ENCODE data around the gene SLC50A1. TPM values are rescaled to one million over a fixed set of nuclear protein-coding genes. Genes with fewer than 3 reads are reported as not detected.
A peak's percentile ranks its signal among the peaks of the same experiment; 100 is the strongest.

The SLC50A1 gene, protein sequence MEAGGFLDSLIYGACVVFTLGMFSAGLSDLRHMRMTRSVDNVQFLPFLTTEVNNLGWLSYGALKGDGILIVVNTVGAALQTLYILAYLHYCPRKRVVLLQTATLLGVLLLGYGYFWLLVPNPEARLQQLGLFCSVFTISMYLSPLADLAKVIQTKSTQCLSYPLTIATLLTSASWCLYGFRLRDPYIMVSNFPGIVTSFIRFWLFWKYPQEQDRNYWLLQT
- polyA plus RNA-seq (2011; rRNA removed) (39.3 and 39.4 TPM in 2 replicates), polyA plus RNA-seq (2017; fragmentation: RNase III; extraction: RNeasy Plus Mini Kit Qiagen cat#74134 plus additional on column Dnase treatment) (28.2 to 30.7 TPM (median 28.9 TPM) in 3 replicates), polyA minus RNA-seq (2011; rRNA and poly(A)+ RNA removed) (31.7 and 33.7 TPM in 2 replicates)
- polyA plus RNA-seq (2012; cell fraction: cytosol; rRNA removed) = 21.3 and 27.6 TPM in 2 replicates
- polyA plus RNA-seq (2012; cell fraction: nucleus; rRNA removed) = 11.9 and 13.7 TPM in 2 replicates

DNA sequence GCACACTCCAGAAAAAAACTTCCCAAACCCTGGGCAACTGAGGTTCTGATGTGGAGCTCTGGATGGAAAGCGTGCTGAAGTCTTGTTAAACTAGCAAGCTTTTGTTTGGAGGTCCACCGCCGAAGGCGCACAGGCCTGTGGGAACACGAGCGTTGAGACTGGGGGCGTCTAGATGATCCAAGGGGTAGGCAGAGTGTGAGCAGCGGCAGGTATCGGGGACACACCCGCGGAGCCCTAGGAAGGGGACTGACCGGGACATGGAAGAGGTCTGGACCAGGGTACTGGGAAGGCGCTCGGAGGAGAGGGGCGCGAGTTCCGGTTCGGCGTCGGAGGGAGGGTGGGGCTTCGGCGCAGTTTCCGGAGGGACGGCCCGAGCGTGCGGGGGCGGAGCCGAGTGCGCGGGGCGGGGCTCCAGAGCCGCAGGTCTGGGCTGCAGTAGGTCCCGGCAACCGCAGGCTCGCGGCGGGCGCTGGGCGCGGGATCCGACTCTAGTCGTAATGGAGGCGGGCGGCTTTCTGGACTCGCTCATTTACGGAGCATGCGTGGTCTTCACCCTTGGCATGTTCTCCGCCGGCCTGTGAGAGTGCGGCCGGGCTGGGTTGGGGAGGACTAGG lies at the start of gene SLC50A1:
SLC50A1 (plus strand) TSS at position 438 of the 614 bp plus-strand sequence; CDS start at position 498, 60 bp downstream.
- peaks cover 34% of the 10 kb centered on the region for H3K4me1 ChIP-seq
- CTCF ChIA-PET = interaction anchor here (0.8 to 19.7 kb wide), 11 partner anchors 8 to 91 kb away, joined by 3 to 309 read pairs (median 4); partner anchors contain the start of gene KRTCAP2
- POLR2A ChIA-PET = interaction anchor here (0.6 to 1.3 kb wide), 6 partner anchors 8 to 161 kb away, joined by 3 to 8 read pairs (median 4); partner anchors contain the start of genes CKS1B and KRTCAP2
- H3K4me3 ChIP-seq = peak within 1 kb of the TSS; percentile 60
- H3K9me3 ChIP-seq = no peaks in the 10 kb centered on the region
- DNase-seq (ENCODE audit: low read depth in 1 of 2, low spot score in 1 of 2) = peak; percentile 91 to 93
- peak within 1 kb of the TSS; percentile 82 for H3K4me2 ChIP-seq
- no peak for FAIRE-seq
- WGBS (ENCODE audit: missing lambda C conversion rate) = 2% methylated on average over 39 of the region's 52 CpGs
- H3K27ac ChIP-seq = peak within 1 kb of the TSS; percentile 90 to 92
- peak; percentile 76 to 88 for ATAC-seq
- TF ChIP-seq FOXS1 (CRISPR knock-in tag; IDR thresholded peaks at IDR 0.05) (no peak), EHMT2 (IDR thresholded peaks at IDR 0.05; ENCODE audit: low read depth) (no peak), CHD2 (IDR thresholded peaks at IDR 0.05; ENCODE audit: low read length, partially characterized antibody) (no peak), RARB (CRISPR knock-in tag; IDR thresholded peaks at IDR 0.05) (peak; percentile 57; the same call in 1 of the 2 replicates), MYC (IDR thresholded peaks at IDR 0.05; ENCODE audit: borderline replicate concordance, low read length) (0 out of 2 replicates have a peak, but pooled peaks have one; percentile 56), TP53 (CRISPR knock-in tag; IDR thresholded peaks at IDR 0.05) (peak; percentile 70; the same call in 1 of the 2 replicates), KDM5A (IDR thresholded peaks at IDR 0.05) (no peak), RCOR1 (IDR thresholded peaks at IDR 0.05; ENCODE audit: low read depth, low read length) (no peak), JUNB (IDR thresholded peaks at IDR 0.05) (no peak), HDAC2 (IDR thresholded peaks at IDR 0.05) (no peak), HOXB5 (CRISPR knock-in tag; IDR thresholded peaks at IDR 0.05) (peak; percentile 59; the same call in 1 of the 2 replicates), EHF (CRISPR knock-in tag; IDR thresholded peaks at IDR 0.05) (no peak; the same call in 1 of the 2 replicates), RAD21 (conservative IDR thresholded peaks at IDR 0.05 in 1 of 2, IDR thresholded peaks at IDR 0.05 in 1 of 2) (no peak), RFX5 (IDR thresholded peaks at IDR 0.05) (no peak; the same call in 1 of the 2 replicates), TFCP2L1 (CRISPR knock-in tag; IDR thresholded peaks at IDR 0.05) (peak; percentile 86; the same call in 1 of the 2 replicates), MAZ (IDR thresholded peaks at IDR 0.05; ENCODE audit: borderline replicate concordance, low read depth, low read length) (no peak), FOSB (CRISPR knock-in tag; IDR thresholded peaks at IDR 0.05) (peak; percentile 88), FOSL2 (IDR thresholded peaks at IDR 0.05) (no peak), FOSL2 (CRISPR knock-in tag; IDR thresholded peaks at IDR 0.05) (no peak), HEYL (CRISPR knock-in tag; IDR thresholded peaks at IDR 0.05) (no peak), HOXA7 (CRISPR knock-in tag; IDR thresholded peaks at IDR 0.05) (peak; percentile 86), SREBF2 (IDR thresholded peaks at IDR 0.05) (no peak), BHLHE40 (IDR thresholded peaks at IDR 0.05; ENCODE audit: low read depth, low read length) (no peak), PHF8 (IDR thresholded peaks at IDR 0.05; ENCODE audit: borderline replicate concordance, low read depth) (peak; percentile 28; the same call in 1 of the 2 replicates), NFE2L2 (conservative IDR thresholded peaks at IDR 0.05; ENCODE audit: low read length) (no peak), CHD4 (IDR thresholded peaks at IDR 0.05; ENCODE audit: borderline replicate concordance) (no peak), POLR2A (IDR thresholded peaks at IDR 0.05; ENCODE audit: low read length) (peak; percentile 77), GATA3 (IDR thresholded peaks at IDR 0.05; ENCODE audit: borderline replicate concordance) (no peak; the same call in 1 of the 2 replicates), SMC3 (IDR thresholded peaks at IDR 0.05) (0 out of 3 replicates have a peak, but pooled peaks have one; percentile 4), JUN (IDR thresholded peaks at IDR 0.05) (peak; percentile 87 to 94), MAFK (IDR thresholded peaks at IDR 0.05; ENCODE audit: partially characterized antibody) (no peak)
- TF ChIP-seq, protein P1, sequence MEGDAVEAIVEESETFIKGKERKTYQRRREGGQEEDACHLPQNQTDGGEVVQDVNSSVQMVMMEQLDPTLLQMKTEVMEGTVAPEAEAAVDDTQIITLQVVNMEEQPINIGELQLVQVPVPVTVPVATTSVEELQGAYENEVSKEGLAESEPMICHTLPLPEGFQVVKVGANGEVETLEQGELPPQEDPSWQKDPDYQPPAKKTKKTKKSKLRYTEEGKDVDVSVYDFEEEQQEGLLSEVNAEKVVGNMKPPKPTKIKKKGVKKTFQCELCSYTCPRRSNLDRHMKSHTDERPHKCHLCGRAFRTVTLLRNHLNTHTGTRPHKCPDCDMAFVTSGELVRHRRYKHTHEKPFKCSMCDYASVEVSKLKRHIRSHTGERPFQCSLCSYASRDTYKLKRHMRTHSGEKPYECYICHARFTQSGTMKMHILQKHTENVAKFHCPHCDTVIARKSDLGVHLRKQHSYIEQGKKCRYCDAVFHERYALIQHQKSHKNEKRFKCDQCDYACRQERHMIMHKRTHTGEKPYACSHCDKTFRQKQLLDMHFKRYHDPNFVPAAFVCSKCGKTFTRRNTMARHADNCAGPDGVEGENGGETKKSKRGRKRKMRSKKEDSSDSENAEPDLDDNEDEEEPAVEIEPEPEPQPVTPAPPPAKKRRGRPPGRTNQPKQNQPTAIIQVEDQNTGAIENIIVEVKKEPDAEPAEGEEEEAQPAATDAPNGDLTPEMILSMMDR (IDR thresholded peaks at IDR 0.05) = no peak
- TF ChIP-seq, protein P2, sequence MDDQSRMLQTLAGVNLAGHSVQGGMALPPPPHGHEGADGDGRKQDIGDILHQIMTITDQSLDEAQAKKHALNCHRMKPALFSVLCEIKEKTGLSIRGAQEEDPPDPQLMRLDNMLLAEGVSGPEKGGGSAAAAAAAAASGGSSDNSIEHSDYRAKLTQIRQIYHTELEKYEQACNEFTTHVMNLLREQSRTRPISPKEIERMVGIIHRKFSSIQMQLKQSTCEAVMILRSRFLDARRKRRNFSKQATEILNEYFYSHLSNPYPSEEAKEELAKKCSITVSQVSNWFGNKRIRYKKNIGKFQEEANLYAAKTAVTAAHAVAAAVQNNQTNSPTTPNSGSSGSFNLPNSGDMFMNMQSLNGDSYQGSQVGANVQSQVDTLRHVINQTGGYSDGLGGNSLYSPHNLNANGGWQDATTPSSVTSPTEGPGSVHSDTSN (IDR thresholded peaks at IDR 0.05) = peak; percentile 50; the same call in 1 of the 2 replicates
- TF ChIP-seq, protein P3, sequence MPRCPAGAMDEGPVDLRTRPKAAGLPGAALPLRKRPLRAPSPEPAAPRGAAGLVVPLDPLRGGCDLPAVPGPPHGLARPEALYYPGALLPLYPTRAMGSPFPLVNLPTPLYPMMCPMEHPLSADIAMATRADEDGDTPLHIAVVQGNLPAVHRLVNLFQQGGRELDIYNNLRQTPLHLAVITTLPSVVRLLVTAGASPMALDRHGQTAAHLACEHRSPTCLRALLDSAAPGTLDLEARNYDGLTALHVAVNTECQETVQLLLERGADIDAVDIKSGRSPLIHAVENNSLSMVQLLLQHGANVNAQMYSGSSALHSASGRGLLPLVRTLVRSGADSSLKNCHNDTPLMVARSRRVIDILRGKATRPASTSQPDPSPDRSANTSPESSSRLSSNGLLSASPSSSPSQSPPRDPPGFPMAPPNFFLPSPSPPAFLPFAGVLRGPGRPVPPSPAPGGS (IDR thresholded peaks at IDR 0.05) = peak; percentile 62; the same call in 2 of the 3 replicates
- TF ChIP-seq, protein P4, sequence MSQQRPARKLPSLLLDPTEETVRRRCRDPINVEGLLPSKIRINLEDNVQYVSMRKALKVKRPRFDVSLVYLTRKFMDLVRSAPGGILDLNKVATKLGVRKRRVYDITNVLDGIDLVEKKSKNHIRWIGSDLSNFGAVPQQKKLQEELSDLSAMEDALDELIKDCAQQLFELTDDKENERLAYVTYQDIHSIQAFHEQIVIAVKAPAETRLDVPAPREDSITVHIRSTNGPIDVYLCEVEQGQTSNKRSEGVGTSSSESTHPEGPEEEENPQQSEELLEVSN (IDR thresholded peaks at IDR 0.05; ENCODE audit: borderline replicate concordance, low read depth) = peak; percentile 46; the same call in 1 of the 2 replicates
- TF ChIP-seq, protein P5, sequence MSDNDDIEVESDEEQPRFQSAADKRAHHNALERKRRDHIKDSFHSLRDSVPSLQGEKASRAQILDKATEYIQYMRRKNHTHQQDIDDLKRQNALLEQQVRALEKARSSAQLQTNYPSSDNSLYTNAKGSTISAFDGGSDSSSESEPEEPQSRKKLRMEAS (IDR thresholded peaks at IDR 0.05) = peak; percentile 78
- TF ChIP-seq, protein P6, sequence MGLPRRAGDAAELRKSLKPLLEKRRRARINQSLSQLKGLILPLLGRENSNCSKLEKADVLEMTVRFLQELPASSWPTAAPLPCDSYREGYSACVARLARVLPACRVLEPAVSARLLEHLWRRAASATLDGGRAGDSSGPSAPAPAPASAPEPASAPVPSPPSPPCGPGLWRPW (IDR thresholded peaks at IDR 0.05) = no peak

Data from A549 (cell line).